Hematopoietic multipotent progenitor cell treated with erythropoietin and hydrocortisone succinate and interleukin-3 and kit ligand, for 17 days (in vitro differentiated cells): Measurements from ENCODE around the gene SPNS2.

Experiments used
- DNase-seq: peaks from one replicate; pipeline ENCODE4 v3.0.0-alpha.2; 2015; ENCODE audit warnings: low spot score

The SPNS2 gene

DNA sequence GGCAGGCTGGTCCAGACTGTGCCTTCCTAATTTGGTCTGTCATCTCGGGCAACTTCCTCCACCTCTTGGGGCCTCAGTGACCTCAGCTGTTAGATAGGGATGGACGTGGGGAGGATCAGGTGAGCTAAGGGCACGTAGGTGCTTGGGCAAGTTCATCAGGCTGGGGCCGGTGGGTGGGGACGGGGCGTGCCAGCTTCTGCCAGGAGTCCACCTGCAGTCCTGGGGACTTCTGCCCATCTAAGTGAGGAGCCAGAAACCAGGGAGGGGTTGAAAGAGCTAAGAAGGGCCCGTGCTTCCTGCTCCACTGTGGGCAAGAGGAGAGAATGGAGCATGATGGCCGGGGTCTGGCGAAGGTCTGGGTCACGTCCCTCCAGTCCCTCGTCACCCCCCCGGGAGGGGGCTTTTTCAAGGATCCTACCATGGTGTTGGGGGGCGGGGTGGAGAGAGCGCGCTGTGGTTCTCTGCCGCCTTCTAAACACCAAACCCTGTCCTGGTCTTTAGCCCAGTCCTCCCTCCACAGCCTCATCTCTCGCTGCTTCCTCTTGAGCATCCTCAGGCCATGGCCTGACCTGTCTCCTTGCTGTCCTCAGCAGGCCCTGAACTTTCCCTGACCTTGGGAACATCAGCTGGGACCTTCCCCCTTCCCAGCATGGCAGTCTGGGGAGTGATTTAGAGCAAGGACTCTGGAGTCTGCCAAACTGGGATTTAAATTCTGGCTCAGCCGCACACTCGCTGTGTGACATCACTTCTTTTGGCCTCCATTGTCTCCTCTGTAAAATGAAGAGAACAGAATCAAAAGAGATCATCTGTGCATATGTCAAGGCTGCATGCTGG, 21.6 kb downstream of the SPNS2 start:
- no peak for DNase-seq

DNA sequence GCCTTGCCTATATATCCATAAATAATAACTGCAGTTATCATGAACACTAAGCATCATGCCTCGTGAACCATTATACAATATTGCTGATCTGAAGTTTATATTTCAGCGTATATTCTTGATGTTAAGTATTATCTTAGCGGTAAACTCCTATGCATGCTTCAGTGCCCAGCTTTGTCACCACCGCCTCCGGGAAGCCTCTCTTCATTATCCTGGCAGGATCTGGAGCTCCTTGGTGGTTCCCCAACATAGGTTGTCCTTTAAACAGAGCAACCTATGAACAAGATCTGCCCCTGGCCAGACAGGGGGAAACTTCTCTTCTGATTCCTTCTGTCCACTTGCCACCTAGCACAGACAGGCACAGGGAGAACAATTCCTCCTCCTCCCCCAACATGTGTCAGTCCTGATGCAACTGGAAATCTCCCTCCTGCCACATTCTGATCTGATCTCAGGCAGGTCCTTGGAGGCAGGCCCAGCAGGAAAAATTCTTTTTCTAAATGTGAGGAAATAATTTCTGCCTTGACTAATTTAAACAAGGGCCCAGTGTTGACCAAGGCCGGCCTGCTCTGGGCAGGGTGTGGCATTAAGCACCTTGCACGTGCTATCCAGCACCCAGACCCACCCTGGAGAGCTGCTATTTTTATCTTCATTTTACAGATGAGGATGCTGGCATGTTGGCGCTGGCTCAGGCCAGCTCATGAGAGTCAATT, 22.4 kb downstream of the SPNS2 start:
- no peak for DNase-seq

DNA sequence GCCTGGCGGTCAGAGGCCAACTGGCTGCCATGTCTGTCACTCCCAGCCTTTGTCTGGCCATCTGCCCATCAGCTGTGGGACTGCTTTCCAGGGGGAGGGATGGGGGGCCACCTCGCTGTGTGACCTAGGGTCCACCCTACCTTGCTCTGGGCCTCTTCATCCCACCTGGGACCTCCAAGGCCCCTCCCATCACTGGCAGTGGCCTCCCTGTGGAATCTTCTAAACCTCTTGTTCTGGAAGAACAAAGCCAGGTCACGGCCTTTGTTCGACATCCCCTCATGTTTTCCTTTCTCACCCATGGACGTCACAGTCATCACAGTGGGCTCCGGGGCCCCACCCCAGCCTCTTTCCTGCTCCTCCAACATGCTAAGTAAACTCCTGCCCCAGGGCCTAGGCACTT, 24.0 kb downstream of the SPNS2 start:
- DNase-seq: no peak

- DNase-seq: no peak
Measured at GRCh38 chr17:4523946-4524345, 25.3 kb downstream of the SPNS2 start.

DNA sequence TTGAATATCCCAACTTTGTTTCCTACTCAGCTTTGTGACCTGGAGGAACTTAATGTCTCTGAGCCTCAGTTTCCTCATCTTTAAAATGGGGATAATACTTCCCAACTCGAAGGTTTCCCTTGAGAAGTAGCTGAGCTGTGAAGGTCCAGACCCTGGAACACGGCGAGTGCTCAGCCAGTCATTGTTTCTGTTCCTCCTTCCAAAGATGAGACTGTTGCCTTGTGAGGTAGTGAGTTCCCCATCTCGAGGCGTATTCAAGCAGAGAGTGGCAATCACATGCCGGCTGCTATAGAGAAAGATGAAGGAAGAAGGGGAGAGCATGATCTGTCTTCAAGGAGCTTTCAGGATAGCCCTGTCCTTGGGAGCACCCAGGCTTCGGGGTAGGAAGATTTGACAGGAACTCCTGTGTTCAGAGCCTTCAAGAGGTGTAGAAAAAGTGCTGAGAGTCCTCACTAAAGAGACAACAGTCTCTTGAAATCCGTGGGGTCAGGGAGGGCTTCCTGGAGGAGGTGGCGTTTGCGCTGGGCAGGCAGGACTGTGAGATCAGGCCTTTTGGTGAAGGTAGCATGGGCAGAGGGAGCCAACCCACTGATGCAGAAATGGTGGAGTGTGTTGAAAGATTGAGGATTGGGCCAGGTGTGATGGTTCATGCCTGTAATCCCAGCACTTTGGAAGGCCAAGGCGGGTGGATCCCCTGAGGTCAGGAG, 27.2 kb downstream of the SPNS2 start:
- DNase-seq: no peak

DNA sequence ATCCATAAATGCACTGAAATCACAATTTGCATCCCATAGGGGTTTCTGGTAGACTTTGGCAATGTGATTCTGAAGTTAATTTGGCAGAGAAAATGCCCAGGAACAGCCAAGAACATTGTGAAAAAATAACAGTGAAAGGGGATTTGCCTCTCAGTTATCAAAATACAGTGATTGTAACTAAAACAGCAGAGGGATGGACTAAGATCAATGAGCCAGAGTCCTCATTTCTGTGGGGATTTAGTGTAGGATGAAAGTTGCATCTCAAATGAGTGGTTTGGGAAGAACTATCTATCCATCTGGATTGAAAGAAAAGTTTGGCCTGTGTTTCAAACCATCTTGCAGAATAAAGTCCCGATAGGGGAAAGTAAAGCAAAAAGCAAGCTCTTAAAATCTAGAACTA, 28.5 kb downstream of the SPNS2 start:
- DNase-seq: no peak

DNA sequence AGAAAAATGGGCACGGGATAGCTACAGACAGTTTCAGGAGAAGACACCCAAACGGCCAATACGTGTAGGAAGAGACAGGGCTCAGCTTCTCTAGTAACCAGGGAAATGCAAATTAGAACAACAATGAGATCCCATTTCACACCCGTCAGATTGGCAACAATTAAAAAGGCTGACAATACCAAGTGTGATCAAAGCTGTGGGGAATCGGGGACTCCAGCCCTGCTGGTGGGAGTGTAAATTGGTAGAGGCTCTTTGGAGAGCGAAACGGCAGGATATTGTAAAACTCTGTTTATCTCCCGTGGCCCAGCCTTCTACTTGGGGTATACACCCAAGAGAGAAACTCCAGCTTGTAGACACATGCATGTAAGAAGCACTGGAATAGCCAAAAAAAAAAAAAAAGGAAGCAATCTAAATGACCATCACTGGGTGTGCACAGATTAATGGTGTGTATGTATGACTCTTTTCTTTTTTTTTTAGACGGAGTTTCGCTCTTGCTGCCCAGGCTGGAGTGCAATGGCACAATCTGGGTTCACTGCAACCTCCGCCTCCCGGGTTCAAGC, 29.0 kb downstream of the SPNS2 start:
- DNase-seq: no peak

- no peak for DNase-seq
Measured at GRCh38 chr17:4529533-4530152, 31.0 kb downstream of the SPNS2 start.

- no peak for DNase-seq
Measured at GRCh38 chr17:4530799-4531730, 32.4 kb downstream of the SPNS2 start.

- DNase-seq: no peak
Measured at GRCh38 chr17:4531988-4532736, 33.5 kb downstream of the SPNS2 start.

GRCh38 chr17:4532860-4533522, 34.3 kb downstream of the SPNS2 start:
- DNase-seq: no peak

DNA sequence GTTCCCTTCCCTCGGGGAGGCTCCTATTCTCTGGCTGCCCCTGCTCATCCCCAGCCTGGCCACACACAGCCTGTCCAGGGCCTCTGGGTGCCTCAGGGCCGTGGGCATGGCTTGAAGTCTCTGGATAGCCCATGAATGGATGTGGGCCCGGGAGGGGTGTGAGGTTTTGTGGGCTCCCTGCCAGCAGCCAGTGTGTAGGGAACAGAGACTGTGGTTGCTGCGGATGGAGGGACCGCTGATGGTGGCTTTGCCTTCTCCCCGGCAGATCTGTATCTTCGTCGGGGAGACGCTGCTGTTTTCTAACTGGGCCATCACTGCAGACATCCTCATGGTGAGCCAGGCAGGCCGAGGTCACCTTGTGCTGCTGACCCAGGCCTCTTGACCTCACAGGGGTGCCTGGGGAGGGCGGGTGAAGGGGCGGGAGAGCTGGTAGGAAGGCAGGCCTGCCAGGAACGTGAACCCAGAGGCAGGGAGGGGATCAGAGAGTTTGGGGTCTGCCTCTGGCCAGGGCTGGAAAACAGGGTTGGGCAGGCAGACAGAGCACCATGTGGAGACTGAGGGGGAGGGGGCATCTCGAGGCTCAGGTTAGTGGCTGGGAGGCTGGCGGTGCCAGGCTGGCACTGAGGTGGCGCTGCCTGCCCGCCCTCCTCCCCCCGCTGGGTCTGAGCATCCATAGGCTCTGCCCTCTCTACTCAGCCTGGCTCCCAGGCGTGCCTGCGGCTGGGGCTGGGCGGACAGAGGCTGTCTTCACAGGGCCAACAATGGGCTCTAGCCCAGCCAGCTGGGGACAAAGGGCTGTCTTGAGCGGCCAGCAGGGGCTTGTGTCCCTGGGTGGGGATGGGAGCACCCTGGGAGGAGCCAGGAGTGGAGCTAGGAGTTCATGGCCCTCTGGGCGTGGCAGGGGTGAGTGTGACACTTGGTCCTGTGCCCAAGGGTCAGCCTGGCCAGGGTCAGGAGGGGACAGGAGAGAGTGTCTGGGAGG, 35.1 kb downstream of the SPNS2 start:
- DNase-seq: no peak

GRCh38 chr17:4534515-4534914, 35.8 kb downstream of the SPNS2 start:
- no peak for DNase-seq

GRCh38 chr17:4534928-4535666, 36.4 kb downstream of the SPNS2 start:
- DNase-seq: no peak

DNA sequence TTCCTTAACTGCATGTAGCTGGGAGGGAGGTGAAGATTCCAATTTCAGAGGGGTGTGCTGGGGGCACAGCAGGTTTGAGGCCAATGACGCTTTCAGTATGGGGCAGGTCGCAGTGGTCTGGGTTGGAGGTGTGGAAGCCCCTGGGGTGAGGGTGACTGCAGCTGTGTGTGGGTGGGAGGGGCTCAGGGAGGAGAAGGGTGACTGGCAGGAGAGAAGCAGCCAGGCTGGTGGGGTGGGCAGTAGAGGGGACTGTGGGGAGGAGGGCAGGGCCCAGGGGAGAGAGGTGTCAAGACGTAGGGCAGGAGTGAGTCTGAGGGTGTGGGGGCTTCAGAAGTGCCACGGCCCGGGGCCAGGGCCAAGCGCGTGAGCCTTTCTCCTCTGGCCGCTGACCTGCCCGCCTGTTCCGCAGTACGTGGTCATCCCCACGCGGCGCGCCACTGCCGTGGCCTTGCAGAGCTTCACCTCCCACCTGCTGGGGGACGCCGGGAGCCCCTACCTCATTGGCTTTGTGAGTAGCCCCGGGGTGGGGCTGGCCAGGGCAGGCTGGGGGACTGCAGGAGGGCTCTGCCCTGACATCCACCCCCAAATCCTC, 37.1 kb downstream of the SPNS2 start:
- DNase-seq: no peak

DNA sequence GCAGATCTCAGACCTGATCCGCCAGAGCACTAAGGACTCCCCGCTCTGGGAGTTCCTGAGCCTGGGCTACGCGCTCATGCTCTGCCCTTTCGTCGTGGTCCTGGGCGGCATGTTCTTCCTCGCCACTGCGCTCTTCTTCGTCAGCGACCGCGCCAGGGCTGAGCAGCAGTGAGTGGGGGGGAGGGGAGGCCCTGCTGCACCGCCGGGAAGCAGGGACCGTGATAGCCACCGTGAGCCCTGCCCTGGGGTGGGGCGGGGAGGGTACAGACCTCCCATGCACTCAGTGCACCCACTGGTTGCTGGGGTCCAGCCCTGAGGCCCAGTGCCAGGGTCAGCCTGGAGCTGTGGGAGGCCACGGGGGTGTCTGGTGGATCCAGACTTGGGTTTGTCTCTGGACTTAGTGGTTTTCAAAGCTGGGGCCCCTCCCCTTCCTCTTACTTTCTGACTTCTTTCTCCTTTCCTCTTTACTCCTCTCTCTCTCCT, 37.6 kb downstream of the SPNS2 start:
- no peak for DNase-seq

- DNase-seq: no peak
Measured at GRCh38 chr17:4536742-4537411, 38.2 kb downstream of the SPNS2 start.
